Esophagus squamous epithelium (tissue), 4 donors: Measurements from ENCODE around the gene PCBP4.

Experiments used
- CTCF ChIP-seq, 6 experiments: fragments of 450-650 bp in 4 of 6; fragments of 200-600 bp in 2 of 6; sonication (generic) in 2 of 6; IDR thresholded peaks; one replicate each; pipeline ENCODE4 v1.5.1; 2016 to 2019; ENCODE audit warnings: antibody characterized with exemption in 6 of 6, mild to moderate bottlenecking in 4 of 6, moderate library complexity in 4 of 6
- POLR2A ChIP-seq, 4 donors: fragments of 450-650 bp; IDR thresholded peaks; one replicate each; pipeline ENCODE4 v1.6.1; 2017; ENCODE audit warnings: antibody characterized with exemption in 4 of 4, mild to moderate bottlenecking in 4 of 4, moderate library complexity in 3 of 4

GRCh38 chr3:51984269-51984647 lies 17.0 kb upstream of the PCBP4 start:
- TF ChIP-seq CTCF (IDR thresholded peaks at IDR 0.05): no peak
- TF ChIP-seq POLR2A (IDR thresholded peaks at IDR 0.05): no peak
